OCI-LY1 (cell line): Measurements from ENCODE around the gene ZNF558.
"Not testable (repeated sequence)": the region's sequence is repeated elsewhere in the genome, so short reads cannot be mapped to it uniquely, and the experiment has no call there.

Source experiments
- CTCF ChIP-seq: fragments of 200-600 bp; sonication (generic), shearing (Covaris generic); IDR thresholded peaks from 2 replicates; pipeline ENCODE4 v1.5.1; 2017; ENCODE audit warnings: mild to moderate bottlenecking, antibody characterized with exemption, low read length, moderate library complexity, mixed read lengths
- EZH2 ChIP-seq: fragments of 200-600 bp; sonication (generic), shearing (Covaris generic); IDR thresholded peaks from 2 replicates; pipeline ENCODE4 v1.8.0; 2017; ENCODE audit warnings: borderline replicate concordance, mixed run types, mild to moderate bottlenecking, antibody characterized with exemption, low read length, moderate library complexity, mixed read lengths

GRCh38 chr19:8773587-8773986 lies 58.5 kb downstream of the ZNF558 start:
- TF ChIP-seq CTCF, EZH2: not testable (repeated sequence)
